ENCODE data around the gene DLGAP3. TPM values are rescaled to one million over a fixed set of nuclear protein-coding genes. Genes with fewer than 3 reads are reported as not detected.

DLGAP3 gene
- total and polyA plus RNA-seq, 2 of the 13 experiments (the other 11 are each of a cell fraction or from before 2014, with no cell fraction given) = 0.03 to 0.04 TPM

DNA sequence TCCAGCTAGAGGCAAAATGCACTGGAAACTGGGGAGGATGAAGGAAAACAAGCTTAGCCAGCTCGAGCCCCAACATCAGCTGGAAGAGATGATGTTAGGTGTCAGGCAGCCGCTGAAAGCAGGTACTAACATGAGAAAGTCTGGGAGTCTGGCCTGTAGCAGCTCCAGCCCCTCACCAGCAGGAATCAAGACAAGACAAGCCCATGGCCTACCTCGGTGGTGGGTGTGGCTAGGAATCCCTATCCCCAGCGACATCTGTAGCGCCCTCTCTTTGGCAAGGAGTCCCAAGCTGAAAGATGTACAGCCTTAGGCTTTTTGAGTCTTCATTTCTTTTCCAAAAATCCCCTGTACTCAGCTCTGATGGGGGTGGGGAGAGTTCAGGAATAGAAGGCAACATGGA, 2.6 kb downstream of the DLGAP3 start:
- H3K79me2 ChIP-seq (ENCODE audit: insufficient read depth, low read length) = no peaks in the 10 kb centered on the region
- no peaks in the 10 kb centered on the region for H3K9me3 ChIP-seq (ENCODE audit: low read length)
- TF ChIP-seq TFE3 (CRISPR knock-in tag; IDR thresholded peaks at IDR 0.05) = no peak
- TF ChIP-seq U2AF1 (optimal IDR thresholded peaks at IDR 0.05; ENCODE audit: low read depth, low read length) = no peak
- TF ChIP-seq ZNF260 (CRISPR knock-in tag; IDR thresholded peaks at IDR 0.05; ENCODE audit: borderline replicate concordance, low read depth) = no peak
- no peak for TF ChIP-seq SALL2 (CRISPR knock-in tag; IDR thresholded peaks at IDR 0.05)
- TF ChIP-seq KLF15 (CRISPR knock-in tag; IDR thresholded peaks at IDR 0.05; ENCODE audit: borderline replicate concordance) = no peak
- TF ChIP-seq ZNF225 (CRISPR knock-in tag; IDR thresholded peaks at IDR 0.05) = no peak
- TF ChIP-seq ZNF678 (CRISPR knock-in tag; IDR thresholded peaks at IDR 0.05) = no peak
- TF ChIP-seq MYNN (CRISPR knock-in tag; IDR thresholded peaks at IDR 0.05; ENCODE audit: low read depth) = no peak
- TF ChIP-seq, protein P1, sequence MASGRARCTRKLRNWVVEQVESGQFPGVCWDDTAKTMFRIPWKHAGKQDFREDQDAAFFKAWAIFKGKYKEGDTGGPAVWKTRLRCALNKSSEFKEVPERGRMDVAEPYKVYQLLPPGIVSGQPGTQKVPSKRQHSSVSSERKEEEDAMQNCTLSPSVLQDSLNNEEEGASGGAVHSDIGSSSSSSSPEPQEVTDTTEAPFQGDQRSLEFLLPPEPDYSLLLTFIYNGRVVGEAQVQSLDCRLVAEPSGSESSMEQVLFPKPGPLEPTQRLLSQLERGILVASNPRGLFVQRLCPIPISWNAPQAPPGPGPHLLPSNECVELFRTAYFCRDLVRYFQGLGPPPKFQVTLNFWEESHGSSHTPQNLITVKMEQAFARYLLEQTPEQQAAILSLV (CRISPR knock-in tag; IDR thresholded peaks at IDR 0.05; ENCODE audit: borderline replicate concordance) = no peak
- no peak for TF ChIP-seq SUZ12 (IDR thresholded peaks at IDR 0.05; ENCODE audit: low read depth, low read length)
- H3K4me1 ChIP-seq (ENCODE audit: insufficient read depth, low read length) = peaks cover 6% of the 10 kb centered on the region
- no peak overlapping the region for H2AFZ ChIP-seq (ENCODE audit: low read length)
- ATAC-seq (no peak), DNase-seq (ENCODE audit: low spot score) (no peak), FAIRE-seq (no peak)
- 0% methylated on average over 3 of the region's 5 CpGs for WGBS (ENCODE audit: low lambda C conversion rate)
- peaks cover 6 to 42% of the 10 kb centered on the region in 2 experiments; a peak in 4 of 5 replicates for H3K27me3 ChIP-seq (ENCODE audit: control insufficient read depth in 1 of 2, insufficient read depth in 2 of 2, low read length in 2 of 2)
- in situ Hi-C loops (cut with HindIII; ENCODE audit: extremely low pct_ligation_motif_present, low pct_unique_long_range_greater_than_20kb) (no loop called here), intact Hi-C loops (cut with micrococcal nuclease; ENCODE audit: unreplicated experiment) (no loop called here)
- no peak overlapping the region for H3K4me3 ChIP-seq (replicated peaks in 1 of 3; ENCODE audit: insufficient read depth in 1 of 3, low read depth in 2 of 3, low read length in 3 of 3)
- ChIA-PET CTCF (ENCODE audit: low intra/inter-chr PET ratio, low total read pairs) (no interaction called here), POLR2A (no interaction called here)
- H3K9ac ChIP-seq (ENCODE audit: insufficient read depth, low read depth, low read length) = no peak overlapping the region
- H3K27ac ChIP-seq (ENCODE audit: extremely low read length, insufficient read depth, low read length) = no peak overlapping the region
- no peaks in the 10 kb centered on the region for H4K20me1 ChIP-seq (ENCODE audit: insufficient read depth, low read length)
- BruUV-seq (replicated peaks) = no TSS peak
- H3K36me3 ChIP-seq (replicated peaks in 1 of 2; ENCODE audit: control insufficient read depth in 1 of 2, insufficient read depth in 2 of 2, low read length in 2 of 2) = no peaks in the 10 kb centered on the region
- no peak overlapping the region for H3K4me2 ChIP-seq (ENCODE audit: low read depth, low read length)

Data from HepG2 (cell line).